Measurements from ENCODE around the gene HOXA3.

The HOXA3 gene

GRCh38 chr7:27148031-27148755, 4.2 kb downstream of the HOXA3 start:
- in situ Hi-C loops (cut with HindIII; ENCODE audit: low sequenced_read_pairs): no loop called here

DNA sequence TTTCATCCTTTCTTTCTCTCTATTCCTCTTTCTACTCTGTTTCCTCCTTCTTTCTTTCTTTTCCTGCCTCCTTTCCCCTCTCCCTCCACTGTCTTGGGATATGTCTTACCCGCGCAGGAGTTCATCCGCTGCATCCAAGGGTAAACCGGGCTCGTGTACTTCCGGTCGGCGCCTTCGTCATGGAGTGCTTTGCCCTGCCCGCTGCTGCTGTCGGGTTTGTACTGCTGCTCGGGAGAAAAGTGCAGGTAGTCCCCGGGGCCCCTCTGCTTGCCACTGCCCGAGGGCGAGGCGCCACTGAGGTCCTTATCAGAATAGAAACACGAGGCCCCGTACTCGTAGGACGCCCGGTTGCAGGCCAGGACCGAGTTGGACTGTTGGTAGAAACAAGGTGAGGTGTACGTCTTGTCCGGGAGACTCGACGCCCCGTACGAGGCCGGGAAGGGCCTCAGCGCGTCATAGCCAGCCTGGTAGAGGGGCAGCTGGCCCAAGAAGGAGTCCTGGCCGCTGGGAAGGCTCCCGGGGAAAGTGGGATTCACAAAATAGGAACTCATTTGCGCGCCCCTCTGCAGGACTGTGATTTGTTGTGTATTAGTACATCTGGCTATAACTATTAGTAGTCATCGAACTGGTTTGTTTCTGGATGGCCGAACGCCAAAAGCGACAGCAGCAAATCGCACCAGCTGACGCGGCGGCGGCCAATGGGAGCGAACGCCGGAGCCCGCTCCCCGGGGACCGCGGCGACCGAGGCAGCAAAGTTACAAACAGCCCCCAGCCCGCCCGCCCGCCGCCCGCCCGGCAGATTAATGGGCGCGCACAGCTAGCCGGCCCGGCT, 5.0 kb downstream of the HOXA3 start, which contains the start of gene HOXA6:
TSS of gene HOXA6 (minus strand) at position 576 of the 832 bp plus-strand sequence. CDS start at position 551, 25 bp downstream.
- in situ Hi-C loops (cut with HindIII; ENCODE audit: low sequenced_read_pairs): no loop called here

GRCh38 chr7:27146491-27147198, 5.7 kb downstream of the HOXA3 start:
- in situ Hi-C loops (cut with HindIII; ENCODE audit: low sequenced_read_pairs): no loop called here

DNA sequence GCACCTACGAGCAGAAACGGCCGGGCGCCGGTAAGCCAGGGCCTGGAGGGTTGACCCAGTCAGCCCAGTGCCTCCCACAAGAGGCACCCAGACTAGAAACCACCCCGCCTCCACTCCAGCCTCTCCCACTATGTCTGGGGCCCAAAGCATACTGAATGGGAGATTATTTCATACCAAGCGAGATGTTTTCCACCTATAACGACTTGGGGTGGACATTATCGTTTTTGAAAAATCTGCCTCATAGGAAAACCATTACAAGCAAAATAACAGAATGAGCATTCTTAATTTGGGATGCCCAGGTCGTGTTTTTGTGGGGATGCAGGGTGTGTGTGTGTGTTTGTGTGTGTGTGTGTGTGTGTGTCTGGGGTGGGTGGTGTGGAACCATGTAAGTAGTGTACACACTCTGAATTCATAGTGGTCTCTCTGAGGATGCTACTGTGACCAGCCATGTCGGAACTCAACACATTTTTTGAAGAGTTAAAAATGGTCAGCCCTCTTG, 6.4 kb downstream of the HOXA3 start:
- in situ Hi-C loops (cut with HindIII; ENCODE audit: low sequenced_read_pairs): no loop called here

GRCh38 chr7:27145165-27145913, 7.0 kb downstream of the HOXA3 start:
- in situ Hi-C loops (cut with HindIII; ENCODE audit: low sequenced_read_pairs): no loop called here

DNA sequence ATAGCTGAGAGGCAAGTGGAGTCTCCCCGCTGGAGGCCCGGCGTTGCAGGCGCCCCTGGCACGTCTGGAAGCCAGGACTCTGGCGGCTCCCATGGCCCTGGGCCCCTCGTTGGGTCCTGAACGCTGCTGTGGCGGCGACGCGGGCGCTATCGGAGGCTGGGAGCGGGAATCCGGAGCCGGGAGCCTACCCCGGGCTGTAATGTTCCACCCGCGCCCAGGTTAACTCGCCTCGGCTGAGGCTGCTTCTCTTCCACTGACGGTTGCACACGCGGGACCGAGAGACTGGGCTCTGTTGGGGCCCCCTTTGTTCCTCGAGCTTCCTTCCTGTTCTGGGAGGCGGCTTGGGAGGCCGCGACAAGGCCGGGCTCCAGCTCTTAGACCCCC, 7.6 kb downstream of the HOXA3 start:
- in situ Hi-C loops (cut with HindIII; ENCODE audit: low sequenced_read_pairs): no loop called here

DNA sequence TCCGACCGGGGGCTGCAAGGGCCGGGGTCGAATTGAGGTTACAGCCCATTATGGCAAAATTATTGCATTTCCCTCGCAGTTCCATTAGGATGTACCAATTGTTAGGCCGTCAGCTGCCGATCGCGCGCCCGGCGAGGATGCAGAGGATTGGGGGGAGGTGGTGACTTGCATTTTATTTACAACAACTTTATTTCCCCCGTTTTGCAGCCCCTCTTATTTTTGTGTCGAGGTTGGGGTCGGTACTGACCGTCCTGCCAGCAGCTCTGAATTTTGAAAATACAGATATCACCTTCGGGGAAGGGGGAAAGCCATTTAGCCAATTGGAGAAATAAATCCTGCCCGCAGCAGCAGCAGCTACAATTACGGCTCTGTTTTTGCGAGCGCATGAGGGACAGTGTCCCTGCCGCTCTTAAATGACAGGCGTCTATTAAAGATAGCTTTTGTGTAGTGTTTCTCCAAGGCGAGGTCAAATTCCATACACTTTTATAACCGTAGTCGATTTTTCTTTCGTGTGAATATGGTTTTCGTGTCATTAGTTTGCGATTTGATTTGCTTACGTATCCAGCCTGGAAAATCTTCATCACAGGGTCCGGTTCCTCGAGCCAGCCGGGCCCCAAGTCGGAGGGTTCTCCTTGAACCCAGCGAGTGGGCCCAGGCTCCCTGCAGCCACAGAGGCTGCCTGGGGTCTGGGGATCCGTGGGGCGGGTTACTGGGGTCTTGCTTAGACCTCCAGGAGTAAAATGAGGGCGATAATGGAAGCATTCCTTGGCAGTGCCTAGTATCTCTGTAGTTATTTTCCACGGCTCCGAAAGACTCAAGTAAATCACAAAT, 8.2 kb downstream of the HOXA3 start:
- in situ Hi-C loops (cut with HindIII; ENCODE audit: low sequenced_read_pairs): no loop called here

GRCh38 chr7:27143023-27143949, 9.1 kb downstream of the HOXA3 start, which contains the start of gene HOXA5:
Gene HOXA5, minus strand, starts transcription at chr7:27143681. Its CDS starts 74 bp downstream, at chr7:27143607.
- in situ Hi-C loops (cut with HindIII; ENCODE audit: low sequenced_read_pairs): no loop called here

- in situ Hi-C loops (cut with HindIII; ENCODE audit: low sequenced_read_pairs): no loop called here
Measured at GRCh38 chr7:27142580-27143022, 9.8 kb downstream of the HOXA3 start.

GRCh38 chr7:27141923-27142579, 10.3 kb downstream of the HOXA3 start:
- in situ Hi-C loops (cut with HindIII; ENCODE audit: low sequenced_read_pairs): no loop called here

- in situ Hi-C loops (cut with HindIII; ENCODE audit: low sequenced_read_pairs): no loop called here
Measured at GRCh38 chr7:27141137-27141922, 11.1 kb downstream of the HOXA3 start.

- in situ Hi-C loops (cut with HindIII; ENCODE audit: low sequenced_read_pairs): no loop called here
Measured at GRCh38 chr7:27140126-27140857, 12.1 kb downstream of the HOXA3 start.

- in situ Hi-C loops (cut with HindIII; ENCODE audit: low sequenced_read_pairs): no loop called here
Measured at GRCh38 chr7:27139334-27140125, 12.9 kb downstream of the HOXA3 start.

GRCh38 chr7:27138985-27139333, 13.4 kb downstream of the HOXA3 start:
- in situ Hi-C loops (cut with HindIII; ENCODE audit: low sequenced_read_pairs): no loop called here

- in situ Hi-C loops (cut with HindIII; ENCODE audit: low sequenced_read_pairs): no loop called here
Measured at GRCh38 chr7:27138472-27138871, 13.9 kb downstream of the HOXA3 start.

All from endothelial cell of hepatic sinusoid (primary cell).